Measurements from ENCODE around the gene STIM1.

Gene STIM1

GRCh38 chr11:3952715-3953114, 97.3 kb downstream of the STIM1 start:
- no peak overlapping the region for H3K4me3 ChIP-seq (ENCODE audit: low read depth, low read length)
- no peak for DNase-seq (ENCODE audit: low read depth)
- no peak for TF ChIP-seq CTCF (IDR thresholded peaks at IDR 0.05; ENCODE audit: insufficient read depth, low read depth, low read length, missing control alignments)

GRCh38 chr11:3953327-3953726, 97.9 kb downstream of the STIM1 start:
- DNase-seq (ENCODE audit: low read depth), result no peak
- TF ChIP-seq CTCF (IDR thresholded peaks at IDR 0.05; ENCODE audit: insufficient read depth, low read depth, low read length, missing control alignments), result no peak
- H3K4me3 ChIP-seq (ENCODE audit: low read depth, low read length), result no peak overlapping the region

- no peak for TF ChIP-seq CTCF (IDR thresholded peaks at IDR 0.05; ENCODE audit: insufficient read depth, low read depth, low read length, missing control alignments)
- no peak for DNase-seq (ENCODE audit: low read depth)
- no peak overlapping the region for H3K4me3 ChIP-seq (ENCODE audit: low read depth, low read length)
These were observed 99.2 kb downstream of the STIM1 start for GRCh38 chr11:3954448-3955298.

- TF ChIP-seq CTCF (IDR thresholded peaks at IDR 0.05; ENCODE audit: insufficient read depth, low read depth, low read length, missing control alignments), result no peak
- DNase-seq (ENCODE audit: low read depth), result no peak
- H3K4me3 ChIP-seq (ENCODE audit: low read depth, low read length), result no peak overlapping the region
These were observed 99.8 kb downstream of the STIM1 start for GRCh38 chr11:3955299-3955665.

- no peak for TF ChIP-seq CTCF (IDR thresholded peaks at IDR 0.05; ENCODE audit: insufficient read depth, low read depth, low read length, missing control alignments)
- no peak overlapping the region for H3K4me3 ChIP-seq (ENCODE audit: low read depth, low read length)
- no peak for DNase-seq (ENCODE audit: low read depth)
These were observed 100.6 kb downstream of the STIM1 start for GRCh38 chr11:3956038-3956437.

- DNase-seq (ENCODE audit: low read depth), result no peak
- no peak for TF ChIP-seq CTCF (IDR thresholded peaks at IDR 0.05; ENCODE audit: insufficient read depth, low read depth, low read length, missing control alignments)
- no peak overlapping the region for H3K4me3 ChIP-seq (ENCODE audit: low read depth, low read length)
These were observed 101.3 kb downstream of the STIM1 start for GRCh38 chr11:3956748-3957147.

GRCh38 chr11:3957437-3957836, 102.0 kb downstream of the STIM1 start:
- DNase-seq (ENCODE audit: low read depth), result no peak
- no peak overlapping the region for H3K4me3 ChIP-seq (ENCODE audit: low read depth, low read length)
- no peak for TF ChIP-seq CTCF (IDR thresholded peaks at IDR 0.05; ENCODE audit: insufficient read depth, low read depth, low read length, missing control alignments)

Measured in GM12865 (cell line).